ENCODE measurements around the gene MRPS22. TPM values are rescaled to one million over a fixed set of nuclear protein-coding genes. Genes with fewer than 3 reads are reported as not detected.

MRPS22 gene
- total and polyA plus RNA-seq, 2 donors (not counting 3 experiments of a cell fraction or from before 2014, with no cell fraction given), result 33.8 to 45.6 TPM

- Histone ChIP-seq H3K4me2 (ENCODE audit: insufficient read depth, low read length) (no peak overlapping the region), H3K4me3 (replicated peaks in 1 of 3; ENCODE audit: insufficient read depth in 1 of 3, low read depth in 1 of 3, low read length in 3 of 3) (no peak overlapping the region), H3K9me3 (replicated peaks; ENCODE audit: control insufficient read depth, insufficient read depth, low read length) (no peaks in the 10 kb centered on the region), H3K9ac (replicated peaks; ENCODE audit: extremely low read depth, insufficient read depth, low read length) (no peak overlapping the region), H4K20me1 (replicated peaks; ENCODE audit: control insufficient read depth, extremely low read depth, insufficient read depth, low read length) (no peaks in the 10 kb centered on the region), H3K27ac (ENCODE audit: insufficient read depth, low read depth, low read length) (no peak overlapping the region), H3K27me3 (ENCODE audit: control insufficient read depth in 2 of 2, insufficient read depth in 2 of 2, low read length in 2 of 2) (no peaks in the 10 kb centered on the region), H3K36me3 (ENCODE audit: control insufficient read depth in 2 of 2, extremely low read depth in 1 of 2, insufficient read depth in 2 of 2, low read length in 2 of 2) (peaks cover 34 to 35% of the 10 kb centered on the region in 2 experiments), H3K4me1 (ENCODE audit: control insufficient read depth, extremely low read depth, insufficient read depth, low read length) (no peaks in the 10 kb centered on the region), H3K79me2 (ENCODE audit: control insufficient read depth, insufficient read depth, low read length) (no peaks in the 10 kb centered on the region), H2AFZ (ENCODE audit: low read depth, low read length) (no peak overlapping the region), H3K9me1 (replicated peaks; ENCODE audit: control insufficient read depth, extremely low read depth, insufficient read depth, low read length) (no peaks in the 10 kb centered on the region)
- ChIA-PET CTCF (interaction anchor here (0.5 to 2.5 kb wide), 23 partner anchors 9 to 1561 kb away, joined by 3 to 31 read pairs (median 5); partner anchors contain the start of genes COPB2 and MRPS22), POLR2A (interaction anchor here (1.2 kb wide), 1 partner anchor 10 kb away, joined by 6 read pairs; the partner anchor contains the start of gene MRPS22)
- DNase-seq (ENCODE audit: low read depth, low spot score) (peak; percentile 65), FAIRE-seq (peak; percentile 56)
- intact Hi-C loops (cut with micrococcal nuclease) (loop anchor here (1.0 kb wide), 1 partner anchor 10 kb away; the partner anchor contains the start of gene MRPS22), dilution Hi-C loops (cut with MboI; ENCODE audit: extremely low pct_ligation_motif_present, low sequenced_read_pairs) (no loop called here)
- no TSS peak for BruUV-seq (replicated peaks)
- TF ChIP-seq CTCF (IDR thresholded peaks at IDR 0.05; ENCODE audit: extremely low read depth in 1 of 2, insufficient read depth in 1 of 2, low read depth in 1 of 2, low read length in 2 of 2) (peak; percentile 69 to 77), GATA2 (IDR thresholded peaks at IDR 0.05; ENCODE audit: insufficient read depth, insufficient read length, low read depth, low read length) (no peak)
These were observed 10.2 kb downstream of the MRPS22 start for GRCh38 chr3:139353920-139354556.

GRCh38 chr3:139354661-139355060 lies 10.8 kb downstream of the MRPS22 start:
- no peak overlapping the region for H3K27ac ChIP-seq (ENCODE audit: insufficient read depth, low read depth, low read length)
- dilution Hi-C loops (cut with MboI; ENCODE audit: extremely low pct_ligation_motif_present, low sequenced_read_pairs), result no loop called here
- ChIA-PET CTCF (interaction anchor here (0.5 to 2.5 kb wide), 15 partner anchors 8 to 1561 kb away, joined by 3 to 31 read pairs (median 6); partner anchors contain the start of genes COPB2 and MRPS22), POLR2A (interaction anchor here (1.2 kb wide), 1 partner anchor 10 kb away, joined by 6 read pairs; the partner anchor contains the start of gene MRPS22)
- TF ChIP-seq POLR2A (IDR thresholded peaks at IDR 0.05; ENCODE audit: low read depth, low read length) (no peak), GATA2 (IDR thresholded peaks at IDR 0.05; ENCODE audit: insufficient read depth, insufficient read length, low read depth, low read length) (no peak), JUN (IDR thresholded peaks at IDR 0.05; ENCODE audit: borderline replicate concordance, insufficient read depth, insufficient read length, low read depth) (no peak), MAX (IDR thresholded peaks at IDR 0.05; ENCODE audit: insufficient read depth, insufficient read length) (no peak), MYC (IDR thresholded peaks at IDR 0.05; ENCODE audit: low read depth, low read length) (no peak), CTCF (IDR thresholded peaks at IDR 0.05; ENCODE audit: extremely low read depth in 1 of 2, insufficient read depth in 1 of 2, low read depth in 1 of 2, low read length in 2 of 2) (no peak), POLR2AphosphoS5 (IDR thresholded peaks at IDR 0.05; ENCODE audit: insufficient read depth, low read depth, low read length) (no peak), FOS (IDR thresholded peaks at IDR 0.05; ENCODE audit: borderline replicate concordance, insufficient read depth, low read length) (no peak), EZH2 (IDR thresholded peaks at IDR 0.05; ENCODE audit: borderline replicate concordance, low read depth, low read length, severe bottlenecking) (no peak)
- DNase-seq (ENCODE audit: low read depth, low spot score), result no peak
- no peaks in the 10 kb centered on the region for H3K9me3 ChIP-seq (replicated peaks; ENCODE audit: control insufficient read depth, insufficient read depth, low read length)
- FAIRE-seq, result no peak
- intact Hi-C loops (cut with micrococcal nuclease), result loop anchor here (1.0 kb wide), 1 partner anchor 10 kb away; the partner anchor contains the start of gene MRPS22
- no peak overlapping the region for H3K4me3 ChIP-seq (replicated peaks in 1 of 3; ENCODE audit: insufficient read depth in 1 of 3, low read depth in 1 of 3, low read length in 3 of 3)
- no peak overlapping the region for H3K9ac ChIP-seq (replicated peaks; ENCODE audit: extremely low read depth, insufficient read depth, low read length)
- H2AFZ ChIP-seq (ENCODE audit: low read depth, low read length), result no peak overlapping the region
- H3K27me3 ChIP-seq (ENCODE audit: control insufficient read depth in 2 of 2, insufficient read depth in 2 of 2, low read length in 2 of 2), result no peaks in the 10 kb centered on the region
- H3K79me2 ChIP-seq (ENCODE audit: control insufficient read depth, insufficient read depth, low read length), result no peaks in the 10 kb centered on the region
- H3K4me2 ChIP-seq (ENCODE audit: insufficient read depth, low read length), result no peak overlapping the region
- BruUV-seq (replicated peaks), result no TSS peak
- H3K36me3 ChIP-seq (ENCODE audit: control insufficient read depth in 2 of 2, extremely low read depth in 1 of 2, insufficient read depth in 2 of 2, low read length in 2 of 2), result peaks cover 36 to 40% of the 10 kb centered on the region in 2 experiments
- no peaks in the 10 kb centered on the region for H3K9me1 ChIP-seq (replicated peaks; ENCODE audit: control insufficient read depth, extremely low read depth, insufficient read depth, low read length)
- no peaks in the 10 kb centered on the region for H4K20me1 ChIP-seq (replicated peaks; ENCODE audit: control insufficient read depth, extremely low read depth, insufficient read depth, low read length)
- H3K4me1 ChIP-seq (ENCODE audit: control insufficient read depth, extremely low read depth, insufficient read depth, low read length), result no peaks in the 10 kb centered on the region

All from endothelial cell of umbilical vein (primary cell).